Ishikawa (cell line): ENCODE results near the gene RNFT2.

Experiments used
- CEBPB ChIP-seq: IDR thresholded peaks from 2 replicates; pipeline ENCODE4 v1.6.1; 2012
- CREB1 ChIP-seq: IDR thresholded peaks from 2 replicates; pipeline ENCODE4 v1.6.1; 2012; ENCODE audit warnings: low read depth
- EGR1 ChIP-seq: IDR thresholded peaks from 2 replicates; pipeline ENCODE4 v1.6.1; 2012
- EP300 ChIP-seq: IDR thresholded peaks from 2 replicates; pipeline ENCODE4 v1.6.1; 2012; ENCODE audit warnings: borderline replicate concordance
- FOXM1 ChIP-seq: IDR thresholded peaks from 2 replicates; pipeline ENCODE4 v1.6.1; 2012; ENCODE audit warnings: low read depth, borderline replicate concordance
- NFIC ChIP-seq: IDR thresholded peaks from 2 replicates; pipeline ENCODE4 v1.6.1; 2012
- RAD21 ChIP-seq: IDR thresholded peaks from 2 replicates; pipeline ENCODE4 v1.6.1; 2012; ENCODE audit warnings: low read depth
- TAF1 ChIP-seq: IDR thresholded peaks from 2 replicates; pipeline ENCODE4 v1.6.1; 2012; ENCODE audit warnings: low read depth, mild to moderate bottlenecking
- TCF12 ChIP-seq: IDR thresholded peaks from 2 replicates; pipeline ENCODE4 v1.6.1; 2012; ENCODE audit warnings: low read depth
- TEAD4 ChIP-seq: IDR thresholded peaks from 2 replicates; pipeline ENCODE4 v1.6.1; 2012
- USF1 ChIP-seq: IDR thresholded peaks from 2 replicates; pipeline ENCODE4 v1.6.1; 2012
- YY1 ChIP-seq: IDR thresholded peaks from 2 replicates; pipeline ENCODE4 v1.6.1; 2012; ENCODE audit warnings: low read depth
- ZBTB7A ChIP-seq: IDR thresholded peaks from 2 replicates; pipeline ENCODE4 v1.6.1; 2012; ENCODE audit warnings: low read depth
- TF ChIP-seq, protein P1 (sequence below): IDR thresholded peaks from 2 replicates; pipeline ENCODE4 v1.6.1; 2012
- TF ChIP-seq, protein P2 (sequence below): IDR thresholded peaks from 2 replicates; pipeline ENCODE4 v1.6.1; 2012; ENCODE audit warnings: low read depth, mild to moderate bottlenecking

RNFT2 gene

DNA sequence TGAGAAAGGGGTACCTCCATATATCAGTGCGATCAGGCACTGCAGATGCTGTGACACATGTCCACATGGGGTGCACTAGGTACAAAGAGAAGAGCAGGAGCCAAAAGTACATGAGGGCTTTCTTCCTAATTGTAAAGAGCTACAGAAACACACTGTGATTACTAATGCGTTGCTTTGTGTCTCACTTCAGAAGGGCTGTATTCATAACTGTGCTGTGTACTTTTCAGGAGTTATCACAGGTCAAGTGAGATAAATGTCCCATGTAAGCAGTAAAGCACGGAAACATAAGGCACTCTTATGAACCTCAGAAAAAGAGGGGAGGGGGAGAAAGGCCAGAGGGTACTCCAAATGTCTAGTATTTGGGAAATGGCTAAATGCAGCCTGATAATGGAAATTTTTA lies 10.9 kb upstream of the RNFT2 start:
- TF ChIP-seq EP300 (no peak), TAF1 (no peak), EGR1 (no peak), NFIC (no peak), YY1 (no peak), CREB1 (no peak), RAD21 (no peak), USF1 (no peak), TCF12 (no peak)
- TF ChIP-seq, protein P1, sequence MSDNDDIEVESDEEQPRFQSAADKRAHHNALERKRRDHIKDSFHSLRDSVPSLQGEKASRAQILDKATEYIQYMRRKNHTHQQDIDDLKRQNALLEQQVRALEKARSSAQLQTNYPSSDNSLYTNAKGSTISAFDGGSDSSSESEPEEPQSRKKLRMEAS: no peak

GRCh38 chr12:116727891-116728290 lies 10.2 kb upstream of the RNFT2 start:
- TF ChIP-seq YY1 (no peak), ZBTB7A (no peak), EGR1 (no peak), USF1 (no peak), NFIC (no peak), TCF12 (no peak), CREB1 (no peak), TAF1 (no peak), RAD21 (no peak), EP300 (no peak), FOXM1 (no peak), TEAD4 (no peak), CEBPB (no peak)
- TF ChIP-seq, protein P2, sequence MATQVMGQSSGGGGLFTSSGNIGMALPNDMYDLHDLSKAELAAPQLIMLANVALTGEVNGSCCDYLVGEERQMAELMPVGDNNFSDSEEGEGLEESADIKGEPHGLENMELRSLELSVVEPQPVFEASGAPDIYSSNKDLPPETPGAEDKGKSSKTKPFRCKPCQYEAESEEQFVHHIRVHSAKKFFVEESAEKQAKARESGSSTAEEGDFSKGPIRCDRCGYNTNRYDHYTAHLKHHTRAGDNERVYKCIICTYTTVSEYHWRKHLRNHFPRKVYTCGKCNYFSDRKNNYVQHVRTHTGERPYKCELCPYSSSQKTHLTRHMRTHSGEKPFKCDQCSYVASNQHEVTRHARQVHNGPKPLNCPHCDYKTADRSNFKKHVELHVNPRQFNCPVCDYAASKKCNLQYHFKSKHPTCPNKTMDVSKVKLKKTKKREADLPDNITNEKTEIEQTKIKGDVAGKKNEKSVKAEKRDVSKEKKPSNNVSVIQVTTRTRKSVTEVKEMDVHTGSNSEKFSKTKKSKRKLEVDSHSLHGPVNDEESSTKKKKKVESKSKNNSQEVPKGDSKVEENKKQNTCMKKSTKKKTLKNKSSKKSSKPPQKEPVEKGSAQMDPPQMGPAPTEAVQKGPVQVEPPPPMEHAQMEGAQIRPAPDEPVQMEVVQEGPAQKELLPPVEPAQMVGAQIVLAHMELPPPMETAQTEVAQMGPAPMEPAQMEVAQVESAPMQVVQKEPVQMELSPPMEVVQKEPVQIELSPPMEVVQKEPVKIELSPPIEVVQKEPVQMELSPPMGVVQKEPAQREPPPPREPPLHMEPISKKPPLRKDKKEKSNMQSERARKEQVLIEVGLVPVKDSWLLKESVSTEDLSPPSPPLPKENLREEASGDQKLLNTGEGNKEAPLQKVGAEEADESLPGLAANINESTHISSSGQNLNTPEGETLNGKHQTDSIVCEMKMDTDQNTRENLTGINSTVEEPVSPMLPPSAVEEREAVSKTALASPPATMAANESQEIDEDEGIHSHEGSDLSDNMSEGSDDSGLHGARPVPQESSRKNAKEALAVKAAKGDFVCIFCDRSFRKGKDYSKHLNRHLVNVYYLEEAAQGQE: no peak
- TF ChIP-seq, protein P1: no peak

- TF ChIP-seq CEBPB: no peak
- TF ChIP-seq CREB1: no peak
- TF ChIP-seq TCF12: no peak
- TF ChIP-seq RAD21: no peak
- TF ChIP-seq USF1: no peak
- TF ChIP-seq TEAD4: no peak
- no peak for TF ChIP-seq YY1
These were observed 6.3 kb upstream of the RNFT2 start for GRCh38 chr12:116731801-116732200.

GRCh38 chr12:116734156-116734768 lies 3.9 kb upstream of the RNFT2 start:
- TF ChIP-seq FOXM1: no peak
- TF ChIP-seq CEBPB: no peak
- TF ChIP-seq TCF12: no peak
- TF ChIP-seq, protein P2: no peak
- no peak for TF ChIP-seq EP300
- TF ChIP-seq TAF1: no peak
- TF ChIP-seq, protein P1: no peak
- no peak for TF ChIP-seq RAD21
- TF ChIP-seq ZBTB7A: no peak
- TF ChIP-seq YY1: no peak
- TF ChIP-seq TEAD4: no peak
- no peak for TF ChIP-seq USF1
- TF ChIP-seq CREB1: no peak

GRCh38 chr12:116735084-116735483 lies 3.0 kb upstream of the RNFT2 start:
- TF ChIP-seq NFIC: no peak
- TF ChIP-seq FOXM1: no peak
- no peak for TF ChIP-seq EGR1
- TF ChIP-seq, protein P1: no peak
- TF ChIP-seq EP300: no peak
- TF ChIP-seq YY1: no peak
